Hepatocyte (in vitro differentiated cells): ENCODE data around the gene FBXO38. TPM values are rescaled to one million over a fixed set of nuclear protein-coding genes. Genes with fewer than 3 reads are reported as not detected.

Experiments
- DNase-seq: peaks from one replicate; pipeline ENCODE4 v3.0.0-alpha.2; 2016; ENCODE audit warnings: low spot score
- H2AFZ ChIP-seq: fragments of 200-600 bp; sonication (generic); 2 replicates; pipeline ENCODE4 v1.6.0; 2016; ENCODE audit warnings: antibody characterized with exemption, mild to moderate bottlenecking
- H3K27ac ChIP-seq: fragments of 200-600 bp; sonication (generic); 2 replicates; pipeline ENCODE4 v1.5.1; 2016; ENCODE audit warnings: mild to moderate bottlenecking
- H3K27me3 ChIP-seq: fragments of 200-600 bp; sonication (generic); 2 replicates; pipeline ENCODE4 v1.6.1; 2016
- H3K36me3 ChIP-seq: fragments of 200-600 bp; sonication (generic); replicated peaks from 2 replicates; pipeline ENCODE4 v1.5.1; 2016; ENCODE audit warnings: low read depth; ENCODE audit not compliant: insufficient read depth
- H3K4me1 ChIP-seq: fragments of 200-600 bp; sonication (generic); 2 replicates; pipeline ENCODE4 v1.5.1; 2016; ENCODE audit warnings: mild to moderate bottlenecking, moderate library complexity; ENCODE audit not compliant: insufficient read depth
- H3K4me2 ChIP-seq: fragments of 200-600 bp; sonication (generic); 2 replicates; pipeline ENCODE4 v1.6.0; 2016
- H3K4me3 ChIP-seq: fragments of 200-600 bp; sonication (generic); 2 replicates; pipeline ENCODE4 v1.5.1; 2016; ENCODE audit warnings: mild to moderate bottlenecking
- H3K79me2 ChIP-seq: fragments of 200-600 bp; sonication (generic); 2 replicates; pipeline ENCODE4 v1.6.0; 2017; ENCODE audit warnings: mild to moderate bottlenecking
- H3K9me2 ChIP-seq: fragments of 200-600 bp; sonication (generic); replicated peaks from 2 replicates; pipeline ENCODE4 v1.6.0; 2017; ENCODE audit warnings: mild to moderate bottlenecking; ENCODE audit not compliant: insufficient read depth
- H3K9me3 ChIP-seq: fragments of 200-600 bp; sonication (generic); 2 replicates; pipeline ENCODE4 v1.5.1; 2016; ENCODE audit warnings: low read depth, mild to moderate bottlenecking
- H4K20me1 ChIP-seq: fragments of 200-600 bp; sonication (generic); 2 replicates; pipeline ENCODE4 v1.6.0; 2016; ENCODE audit warnings: mild to moderate bottlenecking; ENCODE audit not compliant: insufficient read depth, poor library complexity, severe bottlenecking
- EZH2 ChIP-seq: fragments of 200-600 bp; sonication (generic); IDR thresholded peaks from 2 replicates; pipeline ENCODE4 v1.6.1; 2016; ENCODE audit warnings: antibody characterized with exemption, mild to moderate bottlenecking, borderline replicate concordance
- EZH2phosphoT487 ChIP-seq: fragments of 200-600 bp; sonication (generic); IDR thresholded peaks from one replicate; pipeline ENCODE4 v1.6.1; 2018; ENCODE audit warnings: antibody characterized with exemption, mild to moderate bottlenecking, low read depth, moderate library complexity; ENCODE audit not compliant: unreplicated experiment, severe bottlenecking
- WGBS: methylation state at CpG from one replicate; pipeline ENCODE4 v1.1.6; 2016; ENCODE audit warnings: low lambda C conversion rate; ENCODE audit errors: missing lambda C conversion rate; 5-methylcytosine and 5-hydroxymethylcytosine counted together
- polyA plus RNA-seq: library from polyadenylated mRNA; unstranded; fragments of >200 nt; fragmentation: Nextera tagmentation; extraction: Ambion mirVana; gene quantifications from 2 replicates; pipeline ENCODE4 v1.2.1, GENCODE V29; 2016
- total RNA-seq: library from RNA; depleted of rRNA; stranded (reverse); fragments of >200 nt; gene quantifications from 2 replicates; pipeline ENCODE4 v1.2.3, GENCODE V29; 2014
- TF ChIP-seq, protein P1 (sequence below): fragments of 200-600 bp; sonication (generic); IDR thresholded peaks from 2 replicates; pipeline ENCODE4 v1.5.1; 2016; ENCODE audit warnings: antibody characterized with exemption, mild to moderate bottlenecking; ENCODE audit not compliant: poor library complexity

Gene FBXO38
- total and polyA plus RNA-seq, 2 experiments from 2014 or later: 17.9 to 48.1 TPM

DNA sequence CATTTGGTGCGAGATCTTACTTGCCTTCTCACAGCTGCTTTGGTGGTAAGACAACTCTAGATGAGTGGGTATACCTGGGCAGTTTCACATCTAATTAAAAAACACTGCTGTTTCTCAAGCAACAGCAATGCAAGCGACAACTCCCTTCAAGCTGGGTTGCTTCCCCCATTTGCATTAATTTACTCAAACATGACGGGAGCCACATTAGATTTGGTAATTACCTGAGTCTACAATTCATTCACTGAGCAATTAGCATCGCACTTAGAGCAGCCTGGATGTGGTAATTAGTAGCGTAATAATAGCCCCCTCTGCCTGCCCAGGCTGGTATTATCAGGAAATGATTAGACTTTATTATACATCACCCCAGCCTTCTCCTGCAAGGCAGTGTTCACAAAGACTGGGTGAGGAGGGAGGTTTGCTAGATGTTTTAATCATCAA lies 73.4 kb downstream of the FBXO38 start:
- Histone ChIP-seq H2AFZ (no peak overlapping the region), H3K4me2 (no peak overlapping the region)

DNA sequence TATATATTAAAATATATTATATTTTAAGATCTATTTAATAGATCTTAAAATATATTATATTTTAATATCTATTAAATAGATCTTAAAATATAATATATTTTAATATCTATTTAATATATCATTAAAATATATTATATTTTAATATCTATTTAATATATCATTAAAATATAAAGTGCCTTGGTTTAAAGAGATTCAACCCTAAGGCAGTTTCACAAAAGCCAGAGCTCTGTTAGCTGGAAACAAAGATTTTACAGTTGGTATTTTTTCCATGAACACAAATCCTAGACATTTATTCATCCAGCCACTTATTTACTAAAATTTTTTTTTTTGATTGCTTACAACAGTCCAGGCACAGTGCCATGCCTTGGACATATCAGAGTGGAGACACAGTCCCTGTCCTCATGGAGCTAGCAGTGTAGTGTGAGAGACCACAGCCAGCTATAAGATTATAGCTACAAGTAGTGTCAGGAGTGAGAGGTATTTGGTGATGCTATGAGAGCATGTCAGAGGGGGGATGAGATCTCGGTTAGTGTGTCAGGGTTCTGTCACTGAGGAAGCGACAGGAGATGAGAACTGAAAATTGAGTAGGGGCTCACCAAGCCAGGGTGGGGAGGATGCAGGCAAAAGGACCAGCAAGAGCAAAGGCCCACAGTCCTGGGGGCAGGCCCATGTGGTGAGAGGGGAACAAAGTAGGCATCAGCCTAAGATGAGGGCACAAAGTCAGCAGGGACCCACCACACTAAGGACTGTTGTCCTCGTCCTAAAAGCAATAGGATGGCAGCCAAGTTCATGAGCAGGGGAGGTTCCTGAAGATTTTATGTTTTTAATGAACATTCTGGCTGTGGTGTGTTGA lies 74.5 kb downstream of the FBXO38 start:
- Histone ChIP-seq H3K4me3 (no peak overlapping the region), H3K36me3 (no peaks in the 10 kb centered on the region), H3K9me2 (no peaks in the 10 kb centered on the region), H3K27ac (no peak overlapping the region), H3K27me3 (no peaks in the 10 kb centered on the region), H3K4me1 (no peaks in the 10 kb centered on the region), H3K79me2 (no peaks in the 10 kb centered on the region), H4K20me1 (no peaks in the 10 kb centered on the region), H3K9me3 (no peaks in the 10 kb centered on the region), H3K4me2 (no peak overlapping the region), H2AFZ (no peak overlapping the region)
- TF ChIP-seq EZH2: no peak
- no peak for TF ChIP-seq EZH2phosphoT487
- TF ChIP-seq, protein P1, sequence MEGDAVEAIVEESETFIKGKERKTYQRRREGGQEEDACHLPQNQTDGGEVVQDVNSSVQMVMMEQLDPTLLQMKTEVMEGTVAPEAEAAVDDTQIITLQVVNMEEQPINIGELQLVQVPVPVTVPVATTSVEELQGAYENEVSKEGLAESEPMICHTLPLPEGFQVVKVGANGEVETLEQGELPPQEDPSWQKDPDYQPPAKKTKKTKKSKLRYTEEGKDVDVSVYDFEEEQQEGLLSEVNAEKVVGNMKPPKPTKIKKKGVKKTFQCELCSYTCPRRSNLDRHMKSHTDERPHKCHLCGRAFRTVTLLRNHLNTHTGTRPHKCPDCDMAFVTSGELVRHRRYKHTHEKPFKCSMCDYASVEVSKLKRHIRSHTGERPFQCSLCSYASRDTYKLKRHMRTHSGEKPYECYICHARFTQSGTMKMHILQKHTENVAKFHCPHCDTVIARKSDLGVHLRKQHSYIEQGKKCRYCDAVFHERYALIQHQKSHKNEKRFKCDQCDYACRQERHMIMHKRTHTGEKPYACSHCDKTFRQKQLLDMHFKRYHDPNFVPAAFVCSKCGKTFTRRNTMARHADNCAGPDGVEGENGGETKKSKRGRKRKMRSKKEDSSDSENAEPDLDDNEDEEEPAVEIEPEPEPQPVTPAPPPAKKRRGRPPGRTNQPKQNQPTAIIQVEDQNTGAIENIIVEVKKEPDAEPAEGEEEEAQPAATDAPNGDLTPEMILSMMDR: no peak
- WGBS: 89% methylated on average over 3 of the region's 3 CpGs
- no peak for DNase-seq

More for the DNA sequence above, 73.4 kb downstream of the FBXO38 start:
- 50% methylated on average over 5 of the region's 5 CpGs for WGBS
- TF ChIP-seq EZH2phosphoT487 (no peak), EZH2 (no peak)
- TF ChIP-seq, protein P1: peak; percentile 25
- H3K27me3 ChIP-seq: no peaks in the 10 kb centered on the region
- no peak overlapping the region for H3K27ac ChIP-seq
- H3K36me3 ChIP-seq: no peaks in the 10 kb centered on the region
- H3K9me2 ChIP-seq: no peaks in the 10 kb centered on the region
- no peaks in the 10 kb centered on the region for H3K79me2 ChIP-seq
- no peak overlapping the region for H3K4me3 ChIP-seq
- H3K9me3 ChIP-seq: no peaks in the 10 kb centered on the region
- H3K4me1 ChIP-seq: no peaks in the 10 kb centered on the region
- H4K20me1 ChIP-seq: no peaks in the 10 kb centered on the region
- no peak for DNase-seq

DNA sequence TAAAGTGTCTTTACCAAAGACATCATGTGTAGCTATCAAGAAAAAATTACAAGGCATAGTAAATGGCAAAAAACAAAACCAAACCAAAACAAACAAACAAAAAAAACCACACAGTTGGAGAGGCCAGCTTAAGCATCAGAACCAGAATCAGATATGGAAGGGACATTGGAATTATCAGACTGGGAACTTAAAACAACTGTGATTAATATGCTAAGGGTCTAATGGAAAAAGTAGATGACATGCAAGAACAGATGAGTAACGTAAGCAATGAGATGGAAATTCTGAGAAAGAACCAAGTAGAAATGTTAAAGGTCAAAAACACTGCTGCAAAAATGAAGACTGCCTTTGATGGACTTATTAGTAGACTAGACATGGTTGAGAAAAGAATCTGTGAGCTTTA lies 75.9 kb downstream of the FBXO38 start:
- 90% methylated on average over 1 of the region's 1 CpG for WGBS
- no peak overlapping the region for H3K27ac ChIP-seq
- H4K20me1 ChIP-seq: no peaks in the 10 kb centered on the region
- TF ChIP-seq EZH2: no peak
- TF ChIP-seq, protein P1: no peak
- H3K36me3 ChIP-seq: no peaks in the 10 kb centered on the region
- H3K79me2 ChIP-seq: no peaks in the 10 kb centered on the region
- no peaks in the 10 kb centered on the region for H3K4me1 ChIP-seq
- no peaks in the 10 kb centered on the region for H3K9me2 ChIP-seq
- H3K4me3 ChIP-seq: no peak overlapping the region
- H3K4me2 ChIP-seq: no peak overlapping the region
- no peak for DNase-seq
- H3K27me3 ChIP-seq: no peaks in the 10 kb centered on the region
- H2AFZ ChIP-seq: no peak overlapping the region
- H3K9me3 ChIP-seq: no peaks in the 10 kb centered on the region
